ENCODE results near the gene OR7C1. TPM values are rescaled to one million over a fixed set of nuclear protein-coding genes. Genes with fewer than 3 reads are reported as not detected.
"Not testable (repeated sequence)": the region's sequence is repeated elsewhere in the genome, so short reads cannot be mapped to it uniquely, and the experiment has no call there.

Gene OR7C1
- 0.06 and 0.23 TPM in 2 replicates for total RNA-seq (2014; rRNA removed)
- 0.01 TPM for polyA plus RNA-seq (2012)

- DNase-seq (ENCODE audit: low read depth) = peak; percentile 89
These were observed at the start of gene OR7C1, which contains the start of gene OR7A5 for GRCh38 chr19:14835011-14835410. TSS of gene OR7C1 (minus strand) at chr19:14835185. CDS start at chr19:14800136, 35,049 bp downstream. TSS of gene OR7A5 (minus strand) at chr19:14835185. CDS start at chr19:14828241, 6,944 bp downstream.

GRCh38 chr19:14871619-14872230, 36.7 kb upstream of the OR7C1 start:
- peak; percentile 4 for DNase-seq (ENCODE audit: low read depth)

- DNase-seq (ENCODE audit: low read depth) = no peak
These were observed 33.5 kb upstream of the OR7C1 start for GRCh38 chr19:14868497-14868896.

GRCh38 chr19:14848822-14849221, 13.8 kb upstream of the OR7C1 start, which contains the start of gene OR7A10:
TSS of gene OR7A10 (minus strand) at chr19:14848922. CDS start at chr19:14841877, 7,045 bp downstream.
- no peak for DNase-seq (ENCODE audit: low read depth)

- peak; percentile 26 for DNase-seq (ENCODE audit: low read depth)
These were observed 8.6 kb upstream of the OR7C1 start for GRCh38 chr19:14843578-14843977.

- no peak for DNase-seq (ENCODE audit: low read depth)
These were observed 8.2 kb upstream of the OR7C1 start for GRCh38 chr19:14843169-14843568.

GRCh38 chr19:14840206-14840605, 5.2 kb upstream of the OR7C1 start:
- DNase-seq (ENCODE audit: low read depth) = peak; percentile 64

- no peak for DNase-seq (ENCODE audit: low read depth)
These were observed 2.4 kb upstream of the OR7C1 start for GRCh38 chr19:14837391-14837790.

GRCh38 chr19:14830702-14831101, 4.3 kb downstream of the OR7C1 start:
- no peak for DNase-seq (ENCODE audit: low read depth)

GRCh38 chr19:14826006-14826405, 9.0 kb downstream of the OR7C1 start:
- DNase-seq (ENCODE audit: low read depth) = no peak

GRCh38 chr19:14821937-14822336, 13.0 kb downstream of the OR7C1 start:
- DNase-seq (ENCODE audit: low read depth) = no peak

- no peak for DNase-seq (ENCODE audit: low read depth)
These were observed 16.4 kb downstream of the OR7C1 start for GRCh38 chr19:14818588-14818987.

GRCh38 chr19:14817052-14817451, 17.9 kb downstream of the OR7C1 start:
- no peak for DNase-seq (ENCODE audit: low read depth)

- no peak for DNase-seq (ENCODE audit: low read depth)
These were observed 19.9 kb downstream of the OR7C1 start for GRCh38 chr19:14814982-14815652.

- no peak for DNase-seq (ENCODE audit: low read depth)
These were observed 25.5 kb downstream of the OR7C1 start for GRCh38 chr19:14809272-14810057.

GRCh38 chr19:14804765-14805164, 30.2 kb downstream of the OR7C1 start:
- no peak for DNase-seq (ENCODE audit: low read depth)

- DNase-seq (ENCODE audit: low read depth) = no peak
These were observed 36.2 kb downstream of the OR7C1 start for GRCh38 chr19:14798760-14799159.

- DNase-seq (ENCODE audit: low read depth) = no peak
These were observed 39.0 kb downstream of the OR7C1 start for GRCh38 chr19:14796021-14796420.

- DNase-seq (ENCODE audit: low read depth) = no peak
These were observed 39.8 kb downstream of the OR7C1 start for GRCh38 chr19:14795078-14795721.

GRCh38 chr19:14792250-14792649, 42.7 kb downstream of the OR7C1 start:
- DNase-seq (ENCODE audit: low read depth) = not testable (repeated sequence)

GRCh38 chr19:14786421-14786851, 48.5 kb downstream of the OR7C1 start:
- DNase-seq (ENCODE audit: low read depth) = no peak

Data from LHCN-M2 (cell line).